GM12865 (cell line): ENCODE measurements around the gene PCGF5.
A peak's percentile ranks its signal among the peaks of the same experiment; 100 is the strongest.

Experiments
- DNase-seq: peaks from one replicate; pipeline ENCODE4 v3.0.0; 2010; ENCODE audit warnings: low read depth
- H3K4me3 ChIP-seq: 2 replicates; pipeline ENCODE4 v1.5.1; 2011; ENCODE audit warnings: mild to moderate bottlenecking, low read depth, low read length, control low read depth
- CTCF ChIP-seq: IDR thresholded peaks from 2 replicates; pipeline ENCODE4 v1.5.1; 2011; ENCODE audit warnings: low read length, control low read depth, low read depth, inconsistent platforms; ENCODE audit not compliant: insufficient read depth; ENCODE audit errors: missing control alignments

Gene PCGF5

GRCh38 chr10:91190388-91190870 lies 30.0 kb upstream of the PCGF5 start:
- DNase-seq, result no peak
- H3K4me3 ChIP-seq, result no peak overlapping the region
- no peak for TF ChIP-seq CTCF

GRCh38 chr10:91190876-91191583 lies 29.4 kb upstream of the PCGF5 start:
- no peak overlapping the region for H3K4me3 ChIP-seq
- DNase-seq, result peak; percentile 53
- no peak for TF ChIP-seq CTCF

GRCh38 chr10:91191584-91191919 lies 28.9 kb upstream of the PCGF5 start:
- no peak for TF ChIP-seq CTCF
- no peak for DNase-seq
- H3K4me3 ChIP-seq, result no peak overlapping the region

- no peak for DNase-seq
- no peak overlapping the region for H3K4me3 ChIP-seq
- TF ChIP-seq CTCF, result no peak
Observed at GRCh38 chr10:91194497-91195179, 25.8 kb upstream of the PCGF5 start.

- TF ChIP-seq CTCF, result no peak
- no peak overlapping the region for H3K4me3 ChIP-seq
- no peak for DNase-seq
Observed at GRCh38 chr10:91196268-91197048, 24.0 kb upstream of the PCGF5 start.

GRCh38 chr10:91197127-91197526 lies 23.3 kb upstream of the PCGF5 start:
- no peak for DNase-seq

More at GRCh38 chr10:91197127-91197526, 23.3 kb upstream of the PCGF5 start:
- TF ChIP-seq CTCF, result no peak
- no peak overlapping the region for H3K4me3 ChIP-seq
